Mucosa of descending colon (tissue), 3 donors: ENCODE results near the gene NCOR1. TPM values are rescaled to one million over a fixed set of nuclear protein-coding genes. Genes with fewer than 3 reads are reported as not detected.

Source experiments
- ATAC-seq: fragments of 200-7000 bp; cut with Tn5 transposase; one replicate; pipeline ENCODE4 v1.9.1; 2020; ENCODE audit warnings: mild to moderate bottlenecking, moderate library complexity
- DNase-seq, 3 donors: peaks; one replicate each; pipeline ENCODE4 v3.0.0-alpha.2; 2020
- H3K36me3 ChIP-seq: fragments of 200-600 bp; one replicate; pipeline ENCODE4 v1.8.0; 2021; ENCODE audit warnings: low read depth, mild to moderate bottlenecking
- H3K4me1 ChIP-seq: fragments of 200-600 bp; one replicate; pipeline ENCODE4 v1.8.0; 2021; ENCODE audit warnings: low read depth, mild to moderate bottlenecking
- H3K4me3 ChIP-seq: fragments of 200-600 bp; one replicate; pipeline ENCODE4 v1.8.0; 2021; ENCODE audit warnings: mild to moderate bottlenecking
- H3K9me3 ChIP-seq: fragments of 200-600 bp; one replicate; pipeline ENCODE4 v1.8.0; 2021; ENCODE audit warnings: mild to moderate bottlenecking
- CTCF ChIP-seq: fragments of 200-600 bp; IDR thresholded peaks from one replicate; pipeline ENCODE4 v1.8.0; 2022; ENCODE audit warnings: antibody characterized with exemption, mild to moderate bottlenecking
- intact Hi-C, 2 donors: fragments of 100-400 bp; cut with DNase I in 1 of 2; cut with micrococcal nuclease in 1 of 2; formaldehyde crosslinking; loops; one replicate each; pipeline versions ENCODE4 v1.11.0 to v1.11.1; 2022; cut with DNase I, micrococcal nuclease
- total RNA-seq, 3 donors: library from RNA; stranded (reverse); fragmentation: NEBNext Ultra II Directional in 2 of 3; extraction: Animal tissue kit (Norgen Biotek cat#: 25700) in 2 of 3; gene quantifications; one replicate each; pipeline versions ENCODE4 v1.2.1 to v1.2.4, GENCODE V29; 2021 to 2023
- donor health status: DM: no; HTN: no; CAD: no; lungs with moderate emphysema.
- donor health status: DM: no; HTN: no; CAD: no.
- donor health status: DM: no; HTN: yes; CAD: no.

NCOR1 gene
- total RNA-seq, 3 donors from 2014 or later, result 196 to 238 (median 227) TPM

DNA sequence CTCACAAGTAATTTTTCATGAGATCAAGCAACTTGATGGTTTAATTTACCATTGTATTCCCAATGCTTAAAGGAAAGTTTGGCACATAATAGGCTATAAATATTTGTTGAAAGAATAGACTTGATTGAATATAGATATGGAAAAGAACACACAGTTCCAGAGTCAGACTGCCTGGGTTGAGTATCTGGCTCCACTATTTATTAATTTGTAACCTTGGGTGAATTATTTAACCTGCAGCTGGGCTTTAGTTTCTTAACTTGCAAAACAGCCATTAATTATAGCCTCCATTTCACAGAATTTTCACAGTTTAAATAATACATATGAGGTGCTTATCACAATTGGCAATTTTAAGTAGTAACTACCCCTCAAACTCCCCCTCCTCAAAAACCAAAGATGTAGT is 73.6 kb downstream of the NCOR1 start:
- H3K36me3 ChIP-seq, result peaks cover 4% of the 10 kb centered on the region
- DNase-seq (no peak), ATAC-seq (no peak)
- no peaks in the 10 kb centered on the region for H3K4me1 ChIP-seq
- intact Hi-C loops, result no loop called here
- H3K4me3 ChIP-seq, result no peak overlapping the region
- no peaks in the 10 kb centered on the region for H3K9me3 ChIP-seq
- TF ChIP-seq CTCF, result no peak

- Histone ChIP-seq H3K4me3 (no peak overlapping the region), H3K36me3 (peaks cover 4% of the 10 kb centered on the region), H3K4me1 (no peaks in the 10 kb centered on the region), H3K9me3 (no peaks in the 10 kb centered on the region)
- no peak for DNase-seq
- intact Hi-C loops, result no loop called here
- ATAC-seq, result no peak
- no peak for TF ChIP-seq CTCF
These were observed 74.5 kb downstream of the NCOR1 start for GRCh38 chr17:16140854-16141253.

- Histone ChIP-seq H3K9me3 (no peaks in the 10 kb centered on the region), H3K4me1 (no peaks in the 10 kb centered on the region), H3K36me3 (peaks cover 4% of the 10 kb centered on the region), H3K4me3 (no peak overlapping the region)
- intact Hi-C loops, result no loop called here
- no peak for DNase-seq
- no peak for ATAC-seq
- no peak for TF ChIP-seq CTCF
These were observed 79.9 kb downstream of the NCOR1 start for GRCh38 chr17:16135461-16135860.

- Histone ChIP-seq H3K9me3 (no peaks in the 10 kb centered on the region), H3K4me1 (no peaks in the 10 kb centered on the region), H3K36me3 (no peaks in the 10 kb centered on the region), H3K4me3 (no peak overlapping the region)
- DNase-seq (no peak), ATAC-seq (peak; percentile 18)
- no peak for TF ChIP-seq CTCF
- intact Hi-C loops, result no loop called here
These were observed 83.7 kb downstream of the NCOR1 start for GRCh38 chr17:16131593-16131992.

DNA sequence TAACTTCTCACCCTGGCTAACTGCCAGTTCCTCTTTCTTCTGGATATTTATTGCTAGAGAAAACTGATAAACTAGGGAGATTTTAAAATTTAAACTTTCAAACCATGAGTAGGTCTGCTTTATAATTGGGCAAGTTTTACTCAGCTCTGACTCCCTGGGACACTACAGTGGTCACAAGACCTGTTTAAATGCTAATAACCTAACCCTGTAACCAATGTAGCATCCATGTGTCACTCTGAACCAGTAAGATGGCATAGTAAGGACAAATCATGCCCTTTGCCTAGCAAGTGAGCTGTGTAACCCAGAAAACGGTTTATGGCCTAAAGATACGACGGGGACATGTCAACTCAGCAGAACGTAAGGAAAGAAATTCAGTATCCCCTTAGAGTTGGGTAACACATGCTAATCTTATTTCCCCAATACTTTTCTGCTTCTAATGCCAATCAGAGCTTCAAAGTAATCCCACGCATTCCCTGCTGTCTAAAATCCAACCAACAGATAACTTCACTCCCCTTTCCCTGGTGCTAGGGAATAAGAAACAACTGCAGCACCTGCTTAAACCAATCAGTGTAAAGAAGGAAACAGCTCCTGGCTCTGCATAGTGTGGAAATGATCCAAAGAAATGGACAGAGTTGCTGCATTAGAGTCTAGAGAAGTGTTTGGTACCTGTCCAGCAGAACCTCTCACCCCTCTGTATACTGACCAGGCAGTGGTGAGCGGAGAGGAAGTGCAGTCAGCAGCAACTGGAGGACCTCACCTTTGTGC is 85.7 kb downstream of the NCOR1 start:
- Histone ChIP-seq H3K4me1 (no peaks in the 10 kb centered on the region), H3K4me3 (no peak overlapping the region), H3K9me3 (no peaks in the 10 kb centered on the region), H3K36me3 (no peaks in the 10 kb centered on the region)
- no peak for ATAC-seq
- no peak for DNase-seq
- no peak for TF ChIP-seq CTCF
- intact Hi-C loops, result no loop called here

- intact Hi-C loops, result no loop called here
- no peak for ATAC-seq
- Histone ChIP-seq H3K4me3 (no peak overlapping the region), H3K9me3 (no peaks in the 10 kb centered on the region), H3K4me1 (no peaks in the 10 kb centered on the region), H3K36me3 (no peaks in the 10 kb centered on the region)
- no peak for DNase-seq
- TF ChIP-seq CTCF, result no peak
These were observed 91.8 kb downstream of the NCOR1 start for GRCh38 chr17:16123531-16123930.
